IMR-90 (cell line): ENCODE measurements around the gene NFE2L1. TPM values are rescaled to one million over a fixed set of nuclear protein-coding genes. Genes with fewer than 3 reads are reported as not detected.

Experiments
- ATAC-seq: fragments of 200-7000 bp; cut with Tn5 transposase; 2 replicates; pipeline ENCODE4 v1.9.1; 2020; ENCODE audit warnings: low read depth, mild to moderate bottlenecking, moderate library complexity
- BruUV-seq: library from RNA; stranded (reverse); fragments of 400-500 nt; replicated peaks from 2 replicates; lab custom pipeline; 2021; lab: Mats Ljungman, UMichigan
- CTCF ChIA-PET: fragments of 300-600 bp; formaldehyde crosslinking; extraction: SDS; loops from one replicate; lab custom pipeline; 2021; ENCODE audit warnings: antibody characterized with exemption; lab: Yijun Ruan, JAX
- POLR2A ChIA-PET: fragments of 300-600 bp; sonication (Branson Sonifier 250); formaldehyde crosslinking; loops from one replicate; lab custom pipeline; 2022; ENCODE audit warnings: antibody characterized with exemption; ENCODE audit not compliant: unreplicated experiment; lab: Charles Lee
- DNase-seq: peaks from one replicate; pipeline ENCODE4 v3.0.0; 2013
- H2AFZ ChIP-seq: replicated peaks from 2 replicates; pipeline ENCODE3; 2013; ENCODE audit warnings: low read length, mild to moderate bottlenecking; ENCODE audit not compliant: poor library complexity
- H2AK5ac ChIP-seq: 2 replicates; pipeline ENCODE4 v1.6.1; 2013; ENCODE audit warnings: low read depth, low read length, inconsistent platforms
- H2AK9ac ChIP-seq: replicated peaks from 2 replicates; pipeline ENCODE3; 2013; ENCODE audit warnings: mild to moderate bottlenecking, low read depth, low read length, moderate library complexity; ENCODE audit not compliant: poor library complexity
- H2BK120ac ChIP-seq: 2 replicates; pipeline ENCODE4 v1.6.1; 2013; ENCODE audit warnings: low read depth, low read length, inconsistent platforms
- H2BK15ac ChIP-seq: 3 replicates; pipeline ENCODE4 v1.6.1; 2013; ENCODE audit warnings: low read depth, low read length, inconsistent platforms
- H2BK20ac ChIP-seq: 2 replicates; pipeline ENCODE4 v1.6.1; 2013; ENCODE audit warnings: low read depth, mild to moderate bottlenecking, inconsistent platforms, low read length, moderate library complexity
- H2BK5ac ChIP-seq: 2 replicates; pipeline ENCODE4 v1.6.1; 2013; ENCODE audit warnings: mild to moderate bottlenecking, low read depth, low read length, inconsistent platforms; ENCODE audit not compliant: poor library complexity, severe bottlenecking
- H3K14ac ChIP-seq: replicated peaks from 2 replicates; pipeline ENCODE4 v1.6.1; 2013; ENCODE audit warnings: low read depth, low read length, inconsistent platforms
- H3K18ac ChIP-seq: 2 replicates; pipeline ENCODE4 v1.6.1; 2013; ENCODE audit warnings: low read depth, low read length, control low read depth
- H3K23ac ChIP-seq: 2 replicates; pipeline ENCODE4 v1.6.1; 2013; ENCODE audit warnings: low read depth, low read length, inconsistent platforms
- H3K27ac ChIP-seq: 2 replicates; pipeline ENCODE4 v1.5.1; 2013; ENCODE audit warnings: mild to moderate bottlenecking, control low read depth, low read length; ENCODE audit not compliant: insufficient read depth
- H3K27me3 ChIP-seq: 2 replicates; pipeline ENCODE4 v1.6.1; 2013; ENCODE audit warnings: low read length; ENCODE audit not compliant: control insufficient read depth, insufficient read depth
- H3K36me3 ChIP-seq: 2 replicates; pipeline ENCODE4 v1.6.1; 2013; ENCODE audit warnings: low read length, mixed read lengths; ENCODE audit not compliant: control insufficient read depth, insufficient read depth
- H3K4ac ChIP-seq: 2 replicates; pipeline ENCODE4 v1.6.1; 2013; ENCODE audit warnings: low read depth, low read length, inconsistent platforms
- H3K4me1 ChIP-seq: 2 replicates; pipeline ENCODE4 v1.6.1; 2013; ENCODE audit warnings: low read length, mixed read lengths; ENCODE audit not compliant: control insufficient read depth, insufficient read depth
- H3K4me2 ChIP-seq: 2 replicates; pipeline ENCODE4 v1.6.1; 2013; ENCODE audit warnings: low read depth, mild to moderate bottlenecking, control low read depth, low read length, moderate library complexity
- H3K4me3 ChIP-seq: 2 replicates; pipeline ENCODE4 v1.5.1; 2013; ENCODE audit warnings: low read depth, mild to moderate bottlenecking, control low read depth, low read length, moderate library complexity; ENCODE audit not compliant: insufficient read depth
- H3K56ac ChIP-seq: 2 replicates; pipeline ENCODE4 v1.6.1; 2013; ENCODE audit warnings: low read length, inconsistent platforms; ENCODE audit not compliant: insufficient read depth; ENCODE audit errors: extremely low read depth
- H3K79me1 ChIP-seq, 2 experiments: 2 replicates each; pipeline ENCODE4 v1.6.1; 2013; ENCODE audit warnings: low read length in 2 of 2, inconsistent platforms in 1 of 2, low read depth in 1 of 2
- H3K9ac ChIP-seq: 2 replicates; pipeline ENCODE4 v1.6.1; 2013; ENCODE audit warnings: low read depth, low read length, control low read depth
- H3K9me1 ChIP-seq: 2 replicates; pipeline ENCODE4 v1.6.1; 2013; ENCODE audit warnings: low read length, inconsistent platforms; ENCODE audit not compliant: insufficient read depth
- H3K9me3 ChIP-seq: 2 replicates; pipeline ENCODE4 v1.6.1; 2013; ENCODE audit warnings: low read length; ENCODE audit not compliant: control insufficient read depth, insufficient read depth
- H4K20me1 ChIP-seq: 2 replicates; pipeline ENCODE4 v1.6.1; 2013; ENCODE audit warnings: low read length, inconsistent platforms; ENCODE audit not compliant: insufficient read depth
- H4K5ac ChIP-seq: 2 replicates; pipeline ENCODE4 v1.6.1; 2013; ENCODE audit warnings: mild to moderate bottlenecking, low read depth, low read length, control low read depth
- H4K8ac ChIP-seq, 2 experiments: 2 replicates each; pipeline ENCODE4 v1.6.1; 2013; ENCODE audit warnings: low read depth in 2 of 2, low read length in 2 of 2, control low read depth in 1 of 2, inconsistent platforms in 1 of 2
- H4K91ac ChIP-seq: 2 replicates; pipeline ENCODE4 v1.6.1; 2013; ENCODE audit warnings: low read depth, low read length, inconsistent platforms; ENCODE audit not compliant: insufficient read depth
- NFE2L2 ChIP-seq: fragments of 150-350 bp; IDR thresholded peaks from 2 replicates; pipeline ENCODE4 v1.6.1; 2016; ENCODE audit warnings: low read depth, mild to moderate bottlenecking, low read length
- POLR2A ChIP-seq: IDR thresholded peaks from 2 replicates; pipeline ENCODE4 v1.6.1; 2012; ENCODE audit warnings: mild to moderate bottlenecking, low read depth, low read length
- RAD21 ChIP-seq: IDR thresholded peaks from 2 replicates; pipeline ENCODE4 v1.6.1; 2012; ENCODE audit warnings: low read length, improper control_type of control experiment
- RCOR1 ChIP-seq: IDR thresholded peaks from 2 replicates; pipeline ENCODE4 v1.6.1; 2012; ENCODE audit warnings: mild to moderate bottlenecking, low read length, improper control_type of control experiment; ENCODE audit not compliant: insufficient replicate concordance
- USF2 ChIP-seq: fragments of 150-350 bp; IDR thresholded peaks from 2 replicates; pipeline ENCODE4 v1.6.1; 2017; ENCODE audit warnings: mild to moderate bottlenecking, antibody characterized with exemption, low read length, low read depth
- WGBS, 2 experiments: methylation state at CpG; one replicate each; pipeline versions ENCODE4 v1.1.5 to v1.1.7; 2013; ENCODE audit warnings: missing lambda C conversion rate in 2 of 2; ENCODE audit not compliant: insufficient read length in 1 of 2; ENCODE audit errors: extremely low coverage in 2 of 2; 5-methylcytosine and 5-hydroxymethylcytosine counted together
- dilution Hi-C: fragments of 300-500 bp; cut with HindIII; formaldehyde crosslinking; loops from one replicate; pipeline ENCODE4 v1.14.3; 2018; ENCODE audit warnings: low sequenced_read_pairs; ENCODE audit not compliant: unreplicated experiment
- in situ Hi-C: fragments of 300-500 bp; cut with MboI; formaldehyde crosslinking; loops from 3 replicates; pipeline ENCODE4 v1.14.3; 2019; ENCODE audit warnings: low sequenced_read_pairs, inconsistent platforms, mixed read lengths
- intact Hi-C: fragments of 100-400 bp; cut with micrococcal nuclease; formaldehyde crosslinking; loops from 2 replicates; pipeline ENCODE4 v1.10.0; 2022
- polyA plus RNA-seq, 3 experiments: library from polyadenylated mRNA; depleted of rRNA; stranded (reverse); fragments of >200 nt; gene quantifications; 2 replicates each; pipeline ENCODE4 v1.2.3, GENCODE V29; 2012; ENCODE audit warnings: low replicate concordance in 1 of 3
- total RNA-seq: library from RNA; depleted of rRNA; stranded (reverse); fragments of >200 nt; gene quantifications from 2 replicates; pipeline ENCODE4 v1.2.3, GENCODE V29; 2012

NFE2L1 gene
- total and polyA plus RNA-seq, 2 of the 4 experiments (the other 2 are of a cell fraction): 42.8 to 122 TPM

GRCh38 chr17:48026502-48027321, 21.4 kb upstream of the NFE2L1 start (continued):
- no peak for TF ChIP-seq USF2

- Histone ChIP-seq H3K56ac (no peak overlapping the region), H4K20me1 (peaks cover 3% of the 10 kb centered on the region; the same call in 1 of the 2 replicates), H4K91ac (no peak overlapping the region), H4K8ac (no peak overlapping the region), H3K23ac (no peak overlapping the region), H3K4ac (no peak overlapping the region), H2BK15ac (no peak overlapping the region), H2AK5ac (0 out of 2 replicates have a peak overlapping the region, but pooled peaks have one; percentile 11), H2BK120ac (no peak overlapping the region), H4K5ac (no peak overlapping the region), H3K4me2 (no peak overlapping the region), H2BK20ac (no peak overlapping the region), H3K4me3 (no peak overlapping the region), H3K4me1 (peaks cover 18% of the 10 kb centered on the region), H2AK9ac (no peak overlapping the region), H2BK5ac (no peak overlapping the region), H3K9me3 (no peaks in the 10 kb centered on the region), H3K27me3 (no peaks in the 10 kb centered on the region), H3K14ac (no peak overlapping the region), H3K9ac (no peak overlapping the region), H3K36me3 (peaks cover 4% of the 10 kb centered on the region; the same call in 1 of the 2 replicates), H3K9me1 (no peaks in the 10 kb centered on the region), H3K18ac (no peak overlapping the region), H3K79me1 (peaks cover 0 to 7% of the 10 kb centered on the region in 2 experiments; a peak in 1 of 4 replicates), H3K27ac (no peak overlapping the region), H2AFZ (no peak overlapping the region)
- in situ Hi-C loops: loop anchor here (5.0 to 10.0 kb wide), 2 partner anchors 100 to 567 kb away; partner anchors contain the start of genes HOXB3 and HOXB5
- no peak for ATAC-seq
- TF ChIP-seq RCOR1 (no peak), RAD21 (no peak), POLR2A (no peak), NFE2L2 (no peak)
- POLR2A ChIA-PET: interaction anchor here (0.5 to 0.9 kb wide), 3 partner anchors 41 to 47 kb away, joined by 3 to 7 read pairs (median 3); no protein-coding TSS in a partner anchor
- 94% methylated on average over 8 of the region's 12 CpGs; no CpG with 5 or more reads in 1 of the 2 experiments for WGBS, 2 experiments
- no peak for DNase-seq
- CTCF ChIA-PET: interaction anchor here (1.1 to 3.4 kb wide), 6 partner anchors 9 to 103 kb away, joined by 3 to 18 read pairs (median 5); no protein-coding TSS in a partner anchor
- BruUV-seq: no TSS peak
- dilution Hi-C loops: no loop called here
- intact Hi-C loops: loop anchor here (10.0 kb wide), 1 partner anchor 307 kb away; no protein-coding TSS in a partner anchor
Measured at GRCh38 chr17:48027322-48027981, 20.7 kb upstream of the NFE2L1 start.
